HepG2 (cell line): ENCODE measurements around the gene AP2A2. TPM values are rescaled to one million over a fixed set of nuclear protein-coding genes. Genes with fewer than 3 reads are reported as not detected.

Source experiments
- CHCHD3 ChIP-seq: sonication (generic); formaldehyde crosslinking; IDR thresholded peaks from 2 replicates; pipeline ENCODE4 v1.8.0; 2022; ENCODE audit warnings: mild to moderate bottlenecking, missing genetic modification reagents, moderate library complexity
- HNRNPLL ChIP-seq: fragments of 200-400 bp; formaldehyde crosslinking; IDR thresholded peaks from 2 replicates; pipeline ENCODE4 v1.6.1; 2017; ENCODE audit warnings: mild to moderate bottlenecking, low read depth, low read length; ENCODE audit not compliant: poor library complexity, severe bottlenecking
- KDM4B ChIP-seq: sonication (generic); formaldehyde crosslinking; IDR thresholded peaks from 2 replicates; pipeline ENCODE4 v1.4.0; 2020; ENCODE audit warnings: missing genetic modification reagents
- MAZ ChIP-seq, 2 experiments: sonication (generic) in 1 of 2; formaldehyde crosslinking in 1 of 2; IDR thresholded peaks; 2 replicates each; pipeline versions ENCODE4 v1.5.0 to v1.6.1; 2012 to 2020; ENCODE audit warnings: low read depth in 2 of 2, mild to moderate bottlenecking in 2 of 2, borderline replicate concordance in 1 of 2, improper control_type of control experiment in 1 of 2, low read length in 1 of 2, missing genetic modification reagents in 1 of 2, moderate library complexity in 1 of 2
- NFATC3 ChIP-seq: sonication (generic); formaldehyde crosslinking; IDR thresholded peaks from 2 replicates; pipeline ENCODE4 v1.5.1; 2020; ENCODE audit warnings: mild to moderate bottlenecking, missing genetic modification reagents
- PHF21A ChIP-seq: sonication (generic); formaldehyde crosslinking; IDR thresholded peaks from 2 replicates; pipeline ENCODE4 v1.5.0; 2020; ENCODE audit warnings: mild to moderate bottlenecking, missing genetic modification reagents
- SNAPC4 ChIP-seq: sonication (generic); formaldehyde crosslinking; IDR thresholded peaks from 2 replicates; pipeline ENCODE4 v1.4.0; 2020; ENCODE audit warnings: mild to moderate bottlenecking, missing genetic modification reagents
- TERF1 ChIP-seq: sonication (generic); formaldehyde crosslinking; IDR thresholded peaks from 2 replicates; pipeline ENCODE4 v1.8.0; 2022; ENCODE audit warnings: mild to moderate bottlenecking, missing genetic modification reagents, moderate library complexity
- ZC3H13 ChIP-seq: sonication (generic); formaldehyde crosslinking; IDR thresholded peaks from 2 replicates; pipeline ENCODE4 v1.8.1; 2023; ENCODE audit warnings: mild to moderate bottlenecking, missing genetic modification reagents, moderate library complexity
- ZFP36 ChIP-seq: fragments of 150-350 bp; IDR thresholded peaks from 2 replicates; pipeline ENCODE4 v1.6.1; 2018; ENCODE audit warnings: borderline replicate concordance, low read length, low read depth; ENCODE audit not compliant: partially characterized antibody
- ZNF33A ChIP-seq: sonication (generic); formaldehyde crosslinking; IDR thresholded peaks from 2 replicates; pipeline ENCODE4 v1.5.1; 2020; ENCODE audit warnings: missing genetic modification reagents, mild to moderate bottlenecking, moderate library complexity, borderline replicate concordance
- ZSCAN21 ChIP-seq: sonication (generic); formaldehyde crosslinking; IDR thresholded peaks from 2 replicates; pipeline ENCODE4 v1.8.0; 2022; ENCODE audit warnings: mild to moderate bottlenecking, missing genetic modification reagents, moderate library complexity, borderline replicate concordance
- polyA plus RNA-seq, 8 experiments: library from polyadenylated mRNA; depleted of rRNA in 3 of 8; stranded (reverse) in 7 of 8; unstranded in 1 of 8; fragments of >200 nt; fragmentation: Illumina TruSeq in 4 of 8; extraction: Trizol in 4 of 8; gene quantifications; 2 replicates each; pipeline versions ENCODE4 v1.2.1 to v1.2.3, GENCODE V29; 2011 to 2016; ENCODE audit warnings: low read depth in 4 of 8, missing spikeins in 1 of 8, mixed read lengths in 1 of 8; ENCODE audit not compliant: insufficient read depth in 1 of 8
- total RNA-seq, 5 experiments: library from RNA; depleted of rRNA; stranded (reverse); fragments of >200 nt; fragmentation: Illumina TruSeq; extraction: Trizol; gene quantifications; 2 replicates each; pipeline ENCODE4 v1.2.3, GENCODE V29; 2016; ENCODE audit warnings: low read depth in 1 of 5
- TF ChIP-seq, protein P1 (sequence below): sonication (generic); formaldehyde crosslinking; conservative IDR thresholded peaks from 2 replicates; pipeline ENCODE4 v1.8.0; 2022; ENCODE audit warnings: missing genetic modification reagents
- TF ChIP-seq, protein P2 (sequence below), 2 experiments: sonication (generic) in 1 of 2; formaldehyde crosslinking in 1 of 2; IDR thresholded peaks; 2 replicates each; pipeline versions ENCODE4 v1.4.0 to v1.6.1; 2016 to 2020; ENCODE audit warnings: borderline replicate concordance in 1 of 2, low read depth in 1 of 2, mild to moderate bottlenecking in 1 of 2, missing genetic modification reagents in 1 of 2

Gene AP2A2
- total and polyA plus RNA-seq, 2 of the 13 experiments (the other 11 are each of a cell fraction or from before 2014, with no cell fraction given), result 25.7 to 75.7 TPM

DNA sequence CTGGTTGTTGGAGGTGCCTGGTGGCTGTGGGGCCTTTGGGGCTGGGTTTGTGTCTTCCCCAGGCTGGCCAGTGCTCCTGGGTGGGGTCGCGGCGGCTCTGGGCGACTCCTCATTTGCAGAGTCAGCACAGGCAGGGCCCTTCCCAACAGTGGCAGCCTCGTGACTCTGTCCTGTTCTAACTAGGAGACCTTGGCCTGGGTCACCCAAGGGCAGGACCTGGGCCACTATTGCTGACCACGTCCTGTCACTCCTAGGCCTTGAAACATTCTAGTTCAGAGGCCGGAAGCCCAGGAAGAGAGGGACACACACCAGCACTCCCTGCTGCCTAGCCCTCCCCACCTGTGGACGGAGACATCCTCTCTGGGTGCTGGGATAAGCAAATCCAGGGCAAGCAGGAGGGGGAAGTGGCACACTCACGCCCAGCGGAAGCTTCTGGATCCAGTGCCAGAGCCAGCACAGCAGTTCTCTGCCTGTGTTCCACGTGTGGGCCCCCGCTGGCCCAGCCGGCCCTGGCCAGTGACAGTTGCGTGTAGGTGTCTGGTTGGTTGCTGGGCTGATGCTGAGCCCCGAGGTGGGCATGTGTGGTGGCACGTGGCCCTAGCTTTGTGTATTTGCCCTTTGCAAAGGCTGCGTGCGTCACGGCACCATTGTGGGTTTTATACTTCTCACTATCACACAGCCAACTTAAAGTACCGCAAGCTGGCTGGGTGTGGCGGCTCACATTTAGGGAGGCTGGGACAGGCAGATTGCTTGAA, 10.7 kb upstream of the AP2A2 start (continued):
- TF ChIP-seq, protein P1, sequence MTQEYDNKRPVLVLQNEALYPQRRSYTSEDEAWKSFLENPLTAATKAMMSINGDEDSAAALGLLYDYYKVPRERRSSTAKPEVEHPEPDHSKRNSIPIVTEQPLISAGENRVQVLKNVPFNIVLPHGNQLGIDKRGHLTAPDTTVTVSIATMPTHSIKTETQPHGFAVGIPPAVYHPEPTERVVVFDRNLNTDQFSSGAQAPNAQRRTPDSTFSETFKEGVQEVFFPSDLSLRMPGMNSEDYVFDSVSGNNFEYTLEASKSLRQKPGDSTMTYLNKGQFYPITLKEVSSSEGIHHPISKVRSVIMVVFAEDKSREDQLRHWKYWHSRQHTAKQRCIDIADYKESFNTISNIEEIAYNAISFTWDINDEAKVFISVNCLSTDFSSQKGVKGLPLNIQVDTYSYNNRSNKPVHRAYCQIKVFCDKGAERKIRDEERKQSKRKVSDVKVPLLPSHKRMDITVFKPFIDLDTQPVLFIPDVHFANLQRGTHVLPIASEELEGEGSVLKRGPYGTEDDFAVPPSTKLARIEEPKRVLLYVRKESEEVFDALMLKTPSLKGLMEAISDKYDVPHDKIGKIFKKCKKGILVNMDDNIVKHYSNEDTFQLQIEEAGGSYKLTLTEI (CRISPR knock-in tag), result no peak
- TF ChIP-seq KDM4B (CRISPR knock-in tag) (no peak), ZNF33A (CRISPR knock-in tag) (no peak), NFATC3 (CRISPR knock-in tag) (no peak), ZSCAN21 (CRISPR knock-in tag) (0 out of 2 replicates have a peak, but pooled peaks have one; percentile 84), PHF21A (CRISPR knock-in tag) (peak; percentile 76), ZFP36 (no peak), ZC3H13 (CRISPR knock-in tag) (no peak; the same call in 1 of the 2 replicates), CHCHD3 (CRISPR knock-in tag) (no peak), TERF1 (CRISPR knock-in tag) (no peak), SNAPC4 (CRISPR knock-in tag) (no peak), HNRNPLL (no peak), MAZ (IDR thresholded peaks at IDR 0.05; ENCODE audit: borderline replicate concordance, low read depth, low read length) (no peak), MAZ (CRISPR knock-in tag; IDR thresholded peaks at IDR 0.05; ENCODE audit: low read depth) (no peak)
- TF ChIP-seq, protein P2, sequence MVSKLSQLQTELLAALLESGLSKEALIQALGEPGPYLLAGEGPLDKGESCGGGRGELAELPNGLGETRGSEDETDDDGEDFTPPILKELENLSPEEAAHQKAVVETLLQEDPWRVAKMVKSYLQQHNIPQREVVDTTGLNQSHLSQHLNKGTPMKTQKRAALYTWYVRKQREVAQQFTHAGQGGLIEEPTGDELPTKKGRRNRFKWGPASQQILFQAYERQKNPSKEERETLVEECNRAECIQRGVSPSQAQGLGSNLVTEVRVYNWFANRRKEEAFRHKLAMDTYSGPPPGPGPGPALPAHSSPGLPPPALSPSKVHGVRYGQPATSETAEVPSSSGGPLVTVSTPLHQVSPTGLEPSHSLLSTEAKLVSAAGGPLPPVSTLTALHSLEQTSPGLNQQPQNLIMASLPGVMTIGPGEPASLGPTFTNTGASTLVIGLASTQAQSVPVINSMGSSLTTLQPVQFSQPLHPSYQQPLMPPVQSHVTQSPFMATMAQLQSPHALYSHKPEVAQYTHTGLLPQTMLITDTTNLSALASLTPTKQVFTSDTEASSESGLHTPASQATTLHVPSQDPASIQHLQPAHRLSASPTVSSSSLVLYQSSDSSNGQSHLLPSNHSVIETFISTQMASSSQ (IDR thresholded peaks at IDR 0.05; ENCODE audit: low read depth), result no peak
- TF ChIP-seq, protein P2 (CRISPR knock-in tag; IDR thresholded peaks at IDR 0.05; ENCODE audit: borderline replicate concordance), result peak; percentile 40
